ENCODE results near the gene ZMYND8.

DNA sequence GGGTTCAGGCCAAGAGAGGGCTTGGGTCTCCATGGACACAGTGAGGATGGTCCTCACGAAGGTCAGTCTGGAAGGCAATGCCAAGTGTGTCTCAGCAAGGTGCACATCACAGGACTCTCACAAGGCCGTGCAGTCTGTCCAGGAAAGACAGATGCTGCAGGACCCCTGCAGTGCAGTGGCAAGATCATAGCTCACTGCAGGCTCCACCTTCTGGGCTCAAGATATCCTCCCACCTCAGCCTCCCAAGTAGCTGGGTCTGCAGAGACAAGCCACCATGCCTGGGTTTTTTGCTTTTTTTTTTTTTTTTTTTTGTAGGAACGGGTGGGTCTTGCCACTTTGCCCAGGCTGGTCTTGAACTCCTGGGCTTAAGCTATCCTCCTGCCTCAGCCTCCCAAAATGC lies 26.4 kb downstream of the ZMYND8 start:
- TF ChIP-seq, protein P1, sequence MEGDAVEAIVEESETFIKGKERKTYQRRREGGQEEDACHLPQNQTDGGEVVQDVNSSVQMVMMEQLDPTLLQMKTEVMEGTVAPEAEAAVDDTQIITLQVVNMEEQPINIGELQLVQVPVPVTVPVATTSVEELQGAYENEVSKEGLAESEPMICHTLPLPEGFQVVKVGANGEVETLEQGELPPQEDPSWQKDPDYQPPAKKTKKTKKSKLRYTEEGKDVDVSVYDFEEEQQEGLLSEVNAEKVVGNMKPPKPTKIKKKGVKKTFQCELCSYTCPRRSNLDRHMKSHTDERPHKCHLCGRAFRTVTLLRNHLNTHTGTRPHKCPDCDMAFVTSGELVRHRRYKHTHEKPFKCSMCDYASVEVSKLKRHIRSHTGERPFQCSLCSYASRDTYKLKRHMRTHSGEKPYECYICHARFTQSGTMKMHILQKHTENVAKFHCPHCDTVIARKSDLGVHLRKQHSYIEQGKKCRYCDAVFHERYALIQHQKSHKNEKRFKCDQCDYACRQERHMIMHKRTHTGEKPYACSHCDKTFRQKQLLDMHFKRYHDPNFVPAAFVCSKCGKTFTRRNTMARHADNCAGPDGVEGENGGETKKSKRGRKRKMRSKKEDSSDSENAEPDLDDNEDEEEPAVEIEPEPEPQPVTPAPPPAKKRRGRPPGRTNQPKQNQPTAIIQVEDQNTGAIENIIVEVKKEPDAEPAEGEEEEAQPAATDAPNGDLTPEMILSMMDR (IDR thresholded peaks at IDR 0.05) = no peak
- no peak for TF ChIP-seq POLR2AphosphoS5 (IDR thresholded peaks at IDR 0.05)
- TF ChIP-seq POLR2A (IDR thresholded peaks at IDR 0.05) = no peak
